ENCODE results near the gene GMDS. TPM values are rescaled to one million over a fixed set of nuclear protein-coding genes. Genes with fewer than 3 reads are reported as not detected.

GMDS gene
- total RNA-seq, 1 experiment from 2014 or later = 27.6 TPM

- Histone ChIP-seq H4K5ac (ENCODE audit: insufficient read length, low read depth, low read length) (no peak overlapping the region), H3K23ac (ENCODE audit: insufficient read length, low read depth, low read length) (no peak overlapping the region), H3T11ph (ENCODE audit: low read length) (no peak overlapping the region), H3K27me3 (ENCODE audit: insufficient read depth, low read length) (no peaks in the 10 kb centered on the region), H2BK5ac (ENCODE audit: insufficient read length, low read length) (no peak overlapping the region), H2AK5ac (ENCODE audit: insufficient read length, low read length) (no peak overlapping the region), H2BK20ac (ENCODE audit: low read depth, low read length, poor library complexity, severe bottlenecking) (no peak overlapping the region), H2BK12ac (ENCODE audit: insufficient read length, low read depth, low read length) (no peak overlapping the region), H3K9ac (ENCODE audit: extremely low read depth, insufficient read length, low read length) (no peak overlapping the region), H3K14ac (ENCODE audit: insufficient read depth, low read length) (no peak overlapping the region), H4K91ac (ENCODE audit: insufficient read length, low read depth, low read length) (no peak overlapping the region), H3K4me1 (ENCODE audit: insufficient read depth, low read length) (peaks cover 2% of the 10 kb centered on the region; the same call in 1 of the 2 replicates), H3K4ac (ENCODE audit: low read depth, low read length) (no peak overlapping the region), H2AFZ (ENCODE audit: low read length) (no peak overlapping the region), H3K23me2 (ENCODE audit: insufficient read length, low read depth, low read length, poor library complexity, severe bottlenecking) (no peaks in the 10 kb centered on the region), H3K56ac (ENCODE audit: insufficient read length, low read depth, low read length) (no peak overlapping the region), H4K8ac (replicated peaks; ENCODE audit: insufficient read length, low read depth, low read length) (no peak overlapping the region), H2BK120ac (ENCODE audit: low read depth, low read length, poor library complexity, severe bottlenecking) (no peak overlapping the region), H3K4me2 (ENCODE audit: insufficient read depth, insufficient read length, low read length) (no peak overlapping the region), H3K79me2 (ENCODE audit: insufficient read depth, low read length) (no peaks in the 10 kb centered on the region), H4K20me1 (ENCODE audit: control insufficient read depth, insufficient read depth, insufficient read length) (no peaks in the 10 kb centered on the region), H2BK15ac (ENCODE audit: low read depth, low read length) (no peak overlapping the region), H3K79me1 (ENCODE audit: insufficient read depth, low read depth, low read length, poor library complexity, severe bottlenecking) (no peaks in the 10 kb centered on the region), H3K27ac (ENCODE audit: insufficient read length, low read depth, low read length) (no peak overlapping the region), H3K9me3 (ENCODE audit: control insufficient read depth, low read depth, low read length) (no peaks in the 10 kb centered on the region), H3K18ac (ENCODE audit: insufficient read length, low read depth, low read length) (no peak overlapping the region)
- TF ChIP-seq, protein P1, sequence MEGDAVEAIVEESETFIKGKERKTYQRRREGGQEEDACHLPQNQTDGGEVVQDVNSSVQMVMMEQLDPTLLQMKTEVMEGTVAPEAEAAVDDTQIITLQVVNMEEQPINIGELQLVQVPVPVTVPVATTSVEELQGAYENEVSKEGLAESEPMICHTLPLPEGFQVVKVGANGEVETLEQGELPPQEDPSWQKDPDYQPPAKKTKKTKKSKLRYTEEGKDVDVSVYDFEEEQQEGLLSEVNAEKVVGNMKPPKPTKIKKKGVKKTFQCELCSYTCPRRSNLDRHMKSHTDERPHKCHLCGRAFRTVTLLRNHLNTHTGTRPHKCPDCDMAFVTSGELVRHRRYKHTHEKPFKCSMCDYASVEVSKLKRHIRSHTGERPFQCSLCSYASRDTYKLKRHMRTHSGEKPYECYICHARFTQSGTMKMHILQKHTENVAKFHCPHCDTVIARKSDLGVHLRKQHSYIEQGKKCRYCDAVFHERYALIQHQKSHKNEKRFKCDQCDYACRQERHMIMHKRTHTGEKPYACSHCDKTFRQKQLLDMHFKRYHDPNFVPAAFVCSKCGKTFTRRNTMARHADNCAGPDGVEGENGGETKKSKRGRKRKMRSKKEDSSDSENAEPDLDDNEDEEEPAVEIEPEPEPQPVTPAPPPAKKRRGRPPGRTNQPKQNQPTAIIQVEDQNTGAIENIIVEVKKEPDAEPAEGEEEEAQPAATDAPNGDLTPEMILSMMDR (conservative IDR thresholded peaks at IDR 0.05) = no peak
- no peak for DNase-seq
- Mint-ChIP-seq H3K27me3 (ENCODE audit: low read depth) (no peaks in the 10 kb centered on the region), H3K4me1 (peaks cover 22 to 27% of the 10 kb centered on the region in 2 experiments), H3K36me3 (ENCODE audit: insufficient read depth in 1 of 3, low read depth in 3 of 3) (peaks cover 0 to 2% (median 0%) of the 10 kb centered on the region in 3 experiments; a peak in 1 of 7 replicates), H3K4me3 (no peak overlapping the region), H3K27ac (no peak overlapping the region), H3K9me3 (no peaks in the 10 kb centered on the region)
- no CpG with 5 or more reads among the region's 4 CpGs for WGBS (ENCODE audit: extremely low coverage, insufficient read length, low lambda C conversion rate)
These were observed 333.9 kb downstream of the GMDS start for GRCh38 chr6:1911474-1911873.
